ENCODE measurements around the gene DSCAM. TPM values are rescaled to one million over a fixed set of nuclear protein-coding genes. Genes with fewer than 3 reads are reported as not detected.

DSCAM gene
- total and polyA plus RNA-seq, 2 donors (not counting 3 experiments of a cell fraction or from before 2014, with no cell fraction given), result not detected

DNA sequence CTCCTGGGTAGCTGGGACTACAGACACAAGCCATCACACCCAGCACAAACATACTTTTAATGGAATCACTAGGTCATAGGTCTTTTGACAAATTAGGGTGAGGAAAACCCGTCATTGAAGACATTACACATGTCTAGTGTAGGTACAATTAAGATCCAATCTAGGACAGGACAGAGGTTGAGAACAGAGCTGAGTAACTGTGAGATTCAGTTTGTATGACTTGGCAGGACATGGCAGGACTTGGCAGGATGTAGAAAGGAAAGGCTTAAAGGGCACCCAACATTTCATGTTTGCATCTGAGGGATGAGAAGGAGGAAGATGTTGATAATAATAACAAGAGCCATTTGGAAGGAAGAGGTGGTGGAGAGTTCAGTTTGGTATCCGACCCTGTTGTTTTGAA lies 496.0 kb downstream of the DSCAM start:
- Histone ChIP-seq H3K27ac (ENCODE audit: insufficient read depth, low read depth, low read length) (no peak overlapping the region), H3K9me1 (replicated peaks; ENCODE audit: control insufficient read depth, extremely low read depth, insufficient read depth, low read length) (no peaks in the 10 kb centered on the region), H4K20me1 (replicated peaks; ENCODE audit: control insufficient read depth, extremely low read depth, insufficient read depth, low read length) (no peaks in the 10 kb centered on the region), H2AFZ (ENCODE audit: low read depth, low read length) (no peak overlapping the region), H3K36me3 (ENCODE audit: control insufficient read depth in 2 of 2, extremely low read depth in 1 of 2, insufficient read depth in 2 of 2, low read length in 2 of 2) (no peaks in the 10 kb centered on the region), H3K9ac (replicated peaks; ENCODE audit: extremely low read depth, insufficient read depth, low read length) (no peak overlapping the region), H3K9me3 (replicated peaks; ENCODE audit: control insufficient read depth, insufficient read depth, low read length) (peaks cover 6% of the 10 kb centered on the region), H3K4me3 (replicated peaks in 1 of 3; ENCODE audit: insufficient read depth in 1 of 3, low read depth in 1 of 3, low read length in 3 of 3) (no peak overlapping the region), H3K27me3 (ENCODE audit: control insufficient read depth in 2 of 2, insufficient read depth in 2 of 2, low read length in 2 of 2) (no peaks in the 10 kb centered on the region), H3K4me1 (ENCODE audit: control insufficient read depth, extremely low read depth, insufficient read depth, low read length) (no peaks in the 10 kb centered on the region), H3K79me2 (ENCODE audit: control insufficient read depth, insufficient read depth, low read length) (no peaks in the 10 kb centered on the region), H3K4me2 (ENCODE audit: insufficient read depth, low read length) (no peak overlapping the region)
- ChIA-PET CTCF (no interaction called here), POLR2A (no interaction called here)
- dilution Hi-C loops (cut with MboI; ENCODE audit: extremely low pct_ligation_motif_present, low sequenced_read_pairs), result no loop called here
- intact Hi-C loops (cut with micrococcal nuclease), result no loop called here
- TF ChIP-seq JUN (IDR thresholded peaks at IDR 0.05; ENCODE audit: borderline replicate concordance, insufficient read depth, insufficient read length, low read depth) (no peak), POLR2AphosphoS5 (IDR thresholded peaks at IDR 0.05; ENCODE audit: insufficient read depth, low read depth, low read length) (no peak)
- TF ChIP-seq, protein P1, sequence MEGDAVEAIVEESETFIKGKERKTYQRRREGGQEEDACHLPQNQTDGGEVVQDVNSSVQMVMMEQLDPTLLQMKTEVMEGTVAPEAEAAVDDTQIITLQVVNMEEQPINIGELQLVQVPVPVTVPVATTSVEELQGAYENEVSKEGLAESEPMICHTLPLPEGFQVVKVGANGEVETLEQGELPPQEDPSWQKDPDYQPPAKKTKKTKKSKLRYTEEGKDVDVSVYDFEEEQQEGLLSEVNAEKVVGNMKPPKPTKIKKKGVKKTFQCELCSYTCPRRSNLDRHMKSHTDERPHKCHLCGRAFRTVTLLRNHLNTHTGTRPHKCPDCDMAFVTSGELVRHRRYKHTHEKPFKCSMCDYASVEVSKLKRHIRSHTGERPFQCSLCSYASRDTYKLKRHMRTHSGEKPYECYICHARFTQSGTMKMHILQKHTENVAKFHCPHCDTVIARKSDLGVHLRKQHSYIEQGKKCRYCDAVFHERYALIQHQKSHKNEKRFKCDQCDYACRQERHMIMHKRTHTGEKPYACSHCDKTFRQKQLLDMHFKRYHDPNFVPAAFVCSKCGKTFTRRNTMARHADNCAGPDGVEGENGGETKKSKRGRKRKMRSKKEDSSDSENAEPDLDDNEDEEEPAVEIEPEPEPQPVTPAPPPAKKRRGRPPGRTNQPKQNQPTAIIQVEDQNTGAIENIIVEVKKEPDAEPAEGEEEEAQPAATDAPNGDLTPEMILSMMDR (IDR thresholded peaks at IDR 0.05; ENCODE audit: extremely low read depth in 1 of 2, insufficient read depth in 1 of 2, low read depth in 1 of 2, low read length in 2 of 2), result no peak
- FAIRE-seq, result no peak
- no TSS peak for BruUV-seq (replicated peaks)
- no peak for DNase-seq (ENCODE audit: low read depth, low spot score)

- Histone ChIP-seq H3K4me2 (ENCODE audit: insufficient read depth, low read length) (no peak overlapping the region), H3K27ac (ENCODE audit: insufficient read depth, low read depth, low read length) (no peak overlapping the region), H2AFZ (ENCODE audit: low read depth, low read length) (no peak overlapping the region), H3K27me3 (ENCODE audit: control insufficient read depth in 2 of 2, insufficient read depth in 2 of 2, low read length in 2 of 2) (no peaks in the 10 kb centered on the region), H3K9me3 (replicated peaks; ENCODE audit: control insufficient read depth, insufficient read depth, low read length) (peaks cover 6% of the 10 kb centered on the region), H3K4me1 (ENCODE audit: control insufficient read depth, extremely low read depth, insufficient read depth, low read length) (no peaks in the 10 kb centered on the region), H3K4me3 (replicated peaks in 1 of 3; ENCODE audit: insufficient read depth in 1 of 3, low read depth in 1 of 3, low read length in 3 of 3) (no peak overlapping the region), H3K9me1 (replicated peaks; ENCODE audit: control insufficient read depth, extremely low read depth, insufficient read depth, low read length) (no peaks in the 10 kb centered on the region), H3K79me2 (ENCODE audit: control insufficient read depth, insufficient read depth, low read length) (no peaks in the 10 kb centered on the region), H3K9ac (replicated peaks; ENCODE audit: extremely low read depth, insufficient read depth, low read length) (no peak overlapping the region), H4K20me1 (replicated peaks; ENCODE audit: control insufficient read depth, extremely low read depth, insufficient read depth, low read length) (no peaks in the 10 kb centered on the region), H3K36me3 (ENCODE audit: control insufficient read depth in 2 of 2, extremely low read depth in 1 of 2, insufficient read depth in 2 of 2, low read length in 2 of 2) (no peaks in the 10 kb centered on the region)
- intact Hi-C loops (cut with micrococcal nuclease), result no loop called here
- DNase-seq (ENCODE audit: low read depth, low spot score) (no peak), FAIRE-seq (no peak)
- no TSS peak for BruUV-seq (replicated peaks)
- dilution Hi-C loops (cut with MboI; ENCODE audit: extremely low pct_ligation_motif_present, low sequenced_read_pairs), result no loop called here
- TF ChIP-seq MYC (IDR thresholded peaks at IDR 0.05; ENCODE audit: low read depth, low read length) (no peak), GATA2 (IDR thresholded peaks at IDR 0.05; ENCODE audit: insufficient read depth, insufficient read length, low read depth, low read length) (no peak), FOS (IDR thresholded peaks at IDR 0.05; ENCODE audit: borderline replicate concordance, insufficient read depth, low read length) (no peak), POLR2AphosphoS5 (IDR thresholded peaks at IDR 0.05; ENCODE audit: insufficient read depth, low read depth, low read length) (no peak), EZH2 (IDR thresholded peaks at IDR 0.05; ENCODE audit: borderline replicate concordance, low read depth, low read length, severe bottlenecking) (no peak), POLR2A (IDR thresholded peaks at IDR 0.05; ENCODE audit: low read depth, low read length) (no peak)
- CTCF ChIA-PET, result no interaction called here
- POLR2A ChIA-PET, result no interaction called here
Measured at GRCh38 chr21:40349591-40349990, 497.4 kb downstream of the DSCAM start.
